Natural killer cell treated with Interleukin-12 subunit alpha and Interleukin-12 subunit beta and Interleukin-15 and Interleukin-18, amount 100 ng/mL, for 72 hours (primary cell): ENCODE data around the gene ACTA2. TPM values are rescaled to one million over a fixed set of nuclear protein-coding genes. Genes with fewer than 3 reads are reported as not detected.

Source experiments
- total RNA-seq, 2 donors: library from RNA; stranded (reverse); gene quantifications; one replicate each; pipeline ENCODE4 v1.2.3, GENCODE V29; 2022

Gene ACTA2
- total RNA-seq, 2 donors from 2014 or later, result 8.4 to 19.7 TPM

Other genes starting within 250 kb of the ACTA2 start
- not detected for gene LIPK, start 246.5 kb downstream of the ACTA2 start, total RNA-seq
- not detected for gene LIPN, start 192.8 kb downstream of the ACTA2 start, total RNA-seq
- not detected for gene LIPM, start 150.0 kb downstream of the ACTA2 start, total RNA-seq
- gene ANKRD22, start 100.9 kb downstream of the ACTA2 start, total RNA-seq, result under 1 TPM; 0.29 to 0.73 TPM
- 10 to 100 TPM; 21.0 to 37.6 TPM for gene STAMBPL1, start 72.5 kb downstream of the ACTA2 start, total RNA-seq
- gene FAS, start 38.0 kb upstream of the ACTA2 start, total RNA-seq, result 10 to 100 TPM; 48.3 to 73.0 TPM